Pancreas (tissue), 10 donors: ENCODE measurements around the gene PPP1R1B. TPM values are rescaled to one million over a fixed set of nuclear protein-coding genes. Genes with fewer than 3 reads are reported as not detected.

Source experiments
- ATAC-seq, 4 donors: fragments of 200-7000 bp; cut with Tn5 transposase; one replicate each; pipeline versions ENCODE4 v1.8.0 to v1.9.1; 2020; ENCODE audit warnings: mild to moderate bottlenecking in 4 of 4, moderate library complexity in 4 of 4
- DNase-seq, 6 donors: peaks; one replicate each; pipeline ENCODE4 v3.0.0-alpha.2; 2020
- FAIRE-seq: peaks from 2 replicates; lab custom pipeline; 2012; peaks lifted over from hg19 to GRCh38; lab: Jason Lieb, UNC
- H3K27ac ChIP-seq, 4 donors: fragments of 200-600 bp; sonication (generic); 1 replicate in 3 of 4; 2 replicates in 1 of 4; pipeline versions ENCODE4 v1.5.0 to v1.8.0; 2020
- H3K27me3 ChIP-seq, 4 donors: fragments of 200-600 bp; one replicate each; pipeline ENCODE4 v1.8.0; 2021
- H3K36me3 ChIP-seq, 3 donors: fragments of 200-600 bp; sonication (generic) in 1 of 3; one replicate each; pipeline versions ENCODE4 v1.5.0 to v1.8.0; 2020 to 2021
- H3K4me1 ChIP-seq, 3 donors: fragments of 200-600 bp; one replicate each; pipeline ENCODE4 v1.8.0; 2021
- H3K4me3 ChIP-seq, 4 donors: fragments of 200-600 bp; sonication (generic) in 2 of 4; one replicate each; pipeline versions ENCODE4 v1.5.0 to v1.8.0; 2020 to 2021
- H3K9me3 ChIP-seq, 4 donors: fragments of 200-600 bp; one replicate each; pipeline ENCODE4 v1.8.0; 2021
- WGBS, 2 donors: extraction: QIAGEN DNeasy Blood & Tissue Kit; methylation state at CpG; one replicate each; pipeline ENCODE4 v1.1.7; 2013; 5-methylcytosine and 5-hydroxymethylcytosine counted together
- intact Hi-C, 3 donors: fragments of 100-400 bp; cut with DNase I; formaldehyde crosslinking; loops; one replicate each; pipeline versions ENCODE4 v1.11.1 to v1.14.2; 2022
- polyA plus RNA-seq, 2 donors: library from polyadenylated mRNA; stranded (reverse); fragments of 200-250 nt; gene quantifications; one replicate each; pipeline ENCODE4 v1.2.3, GENCODE V29; 2013
- total RNA-seq, 6 donors: library from RNA; stranded (reverse); fragmentation: NEBNext Ultra II Directional in 4 of 6; extraction: Animal tissue kit (Norgen Biotek cat#: 25700) in 4 of 6; gene quantifications; one replicate each; pipeline versions ENCODE4 v1.2.1 to v1.2.4, GENCODE V29; 2021 to 2023
- TF ChIP-seq, protein P1 (sequence below), 4 donors: fragments of 200-600 bp; sonication (generic) in 3 of 4; IDR thresholded peaks; one replicate each; pipeline versions ENCODE4 v1.5.0 to v1.8.0; 2021; ENCODE audit warnings: antibody characterized with exemption in 4 of 4
- donor health status: healthy with polysubstance abuse.
- donor health status: DM: no; HTN: no; CAD: no; lungs with moderate emphysema.
- donor health status: DM: no; HTN: no; CAD: no.
- donor health status: control.
- donor health status: control.
- donor health status: Bipolar disorder and iron deficiency.
- donor health status: DM: yes; HTN: yes; CAD: no.
- donor health status: DM: no; HTN: no; CAD: no.
- donor health status: DM: no; HTN: no; CAD: no.
- donor health status: DM: yes; HTN: yes; CAD: no.

Gene PPP1R1B
- total and polyA plus RNA-seq, 8 donors: 42.8 to 201 (median 63.5) TPM

GRCh38 chr17:39614545-39615157 is 12.1 kb upstream of the PPP1R1B start:
- DNase-seq: no peak
- Histone ChIP-seq H3K36me3 (no peaks in the 10 kb centered on the region), H3K4me3 (no peak overlapping the region), H3K27me3 (no peaks in the 10 kb centered on the region), H3K9me3 (no peaks in the 10 kb centered on the region), H3K27ac (no peak overlapping the region), H3K4me1 (peaks cover 0 to 5% (median 0%) of the 10 kb centered on the region in 3 donors)
- whole genome bisulfite sequencing, 2 donors: 76 to 82% methylated on average over 3 of the region's 3 CpGs
- intact Hi-C loops: no loop called here
- ATAC-seq: no peak
- TF ChIP-seq, protein P1, sequence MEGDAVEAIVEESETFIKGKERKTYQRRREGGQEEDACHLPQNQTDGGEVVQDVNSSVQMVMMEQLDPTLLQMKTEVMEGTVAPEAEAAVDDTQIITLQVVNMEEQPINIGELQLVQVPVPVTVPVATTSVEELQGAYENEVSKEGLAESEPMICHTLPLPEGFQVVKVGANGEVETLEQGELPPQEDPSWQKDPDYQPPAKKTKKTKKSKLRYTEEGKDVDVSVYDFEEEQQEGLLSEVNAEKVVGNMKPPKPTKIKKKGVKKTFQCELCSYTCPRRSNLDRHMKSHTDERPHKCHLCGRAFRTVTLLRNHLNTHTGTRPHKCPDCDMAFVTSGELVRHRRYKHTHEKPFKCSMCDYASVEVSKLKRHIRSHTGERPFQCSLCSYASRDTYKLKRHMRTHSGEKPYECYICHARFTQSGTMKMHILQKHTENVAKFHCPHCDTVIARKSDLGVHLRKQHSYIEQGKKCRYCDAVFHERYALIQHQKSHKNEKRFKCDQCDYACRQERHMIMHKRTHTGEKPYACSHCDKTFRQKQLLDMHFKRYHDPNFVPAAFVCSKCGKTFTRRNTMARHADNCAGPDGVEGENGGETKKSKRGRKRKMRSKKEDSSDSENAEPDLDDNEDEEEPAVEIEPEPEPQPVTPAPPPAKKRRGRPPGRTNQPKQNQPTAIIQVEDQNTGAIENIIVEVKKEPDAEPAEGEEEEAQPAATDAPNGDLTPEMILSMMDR (IDR thresholded peaks at IDR 0.05): no peak
- no peak for FAIRE-seq

DNA sequence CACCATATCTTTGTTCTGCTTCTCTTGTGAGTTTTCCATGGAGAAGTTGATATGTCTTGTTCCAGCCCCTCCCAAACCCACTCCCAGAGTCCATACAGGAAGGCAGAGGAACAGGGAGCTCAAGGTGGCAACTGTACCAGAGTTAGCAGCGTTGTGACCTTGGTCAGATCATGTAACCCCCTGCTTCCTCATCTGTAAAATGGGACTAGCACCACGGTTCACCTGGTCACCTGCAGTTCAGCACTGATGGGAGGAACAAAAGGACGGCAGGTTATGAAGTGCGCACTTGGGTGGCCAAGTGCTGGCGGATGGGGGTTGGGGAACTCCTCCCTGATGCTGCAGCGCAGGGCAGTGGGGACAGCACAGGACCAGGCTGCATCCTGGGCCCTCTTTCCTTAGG is 11.3 kb upstream of the PPP1R1B start:
- H3K27me3 ChIP-seq: no peaks in the 10 kb centered on the region
- TF ChIP-seq, protein P1 (IDR thresholded peaks at IDR 0.05): no peak
- ATAC-seq (no peak), FAIRE-seq (no peak), DNase-seq (no peak)
- no peak overlapping the region for H3K4me3 ChIP-seq
- H3K9me3 ChIP-seq: no peaks in the 10 kb centered on the region
- no peak overlapping the region for H3K27ac ChIP-seq
- intact Hi-C loops: no loop called here
- H3K4me1 ChIP-seq: peaks cover 0 to 5% (median 0%) of the 10 kb centered on the region in 3 donors
- WGBS, 2 donors: 51 to 53% methylated on average over 6 of the region's 6 CpGs
- H3K36me3 ChIP-seq: no peaks in the 10 kb centered on the region

GRCh38 chr17:39617100-39617445 is 9.7 kb upstream of the PPP1R1B start:
- H3K27ac ChIP-seq: no peak overlapping the region
- TF ChIP-seq, protein P1 (IDR thresholded peaks at IDR 0.05): no peak
- DNase-seq: no peak
- peaks cover 0 to 5% (median 0%) of the 10 kb centered on the region in 3 donors for H3K4me1 ChIP-seq
- ATAC-seq: no peak
- no peaks in the 10 kb centered on the region for H3K36me3 ChIP-seq
- WGBS, 2 donors: 88 to 92% methylated on average over 3 of the region's 3 CpGs
- H3K9me3 ChIP-seq: no peaks in the 10 kb centered on the region
- FAIRE-seq: no peak
- intact Hi-C loops: no loop called here
- peak overlapping the region in 1 of 4 donors; percentile 39 for H3K4me3 ChIP-seq
- no peaks in the 10 kb centered on the region for H3K27me3 ChIP-seq

DNA sequence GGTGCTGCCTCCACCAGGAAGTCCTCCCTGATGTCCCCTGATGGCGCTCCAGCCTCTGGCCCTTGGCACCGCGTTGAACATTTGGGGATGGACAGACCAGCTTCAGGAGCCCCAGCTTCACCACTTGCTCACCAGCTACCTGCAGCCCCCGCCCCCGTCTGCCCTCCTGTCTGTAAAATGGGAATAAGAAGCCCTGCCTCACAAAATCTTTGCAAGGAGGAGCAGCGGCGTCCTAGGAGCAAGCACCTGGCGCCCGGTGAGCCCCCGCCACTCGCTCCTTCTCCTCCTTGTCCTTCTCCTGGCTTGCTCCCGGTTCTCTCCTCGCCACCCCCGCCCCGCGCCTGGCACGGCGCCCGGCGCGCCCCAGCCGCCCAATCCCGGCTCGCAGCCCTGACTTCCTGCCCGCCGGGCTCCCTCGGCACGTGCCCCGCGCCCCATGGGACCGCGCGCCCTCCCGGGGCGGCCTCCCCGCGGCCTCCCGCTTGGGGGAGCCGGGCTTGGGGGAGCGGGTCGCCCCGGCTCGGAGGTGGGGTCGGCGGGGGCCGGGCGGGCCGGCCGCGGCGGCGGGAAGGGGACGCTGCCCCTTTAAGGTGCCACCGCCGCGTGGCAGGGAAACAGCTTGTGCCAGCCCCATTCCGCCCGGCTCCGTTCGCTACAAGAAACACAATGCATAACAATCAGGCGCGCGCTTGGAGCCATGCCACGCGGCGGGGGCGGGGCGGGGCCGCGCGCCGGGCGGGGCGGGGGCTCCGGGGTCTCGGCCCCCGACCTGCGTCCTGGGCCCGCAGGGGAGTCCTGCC is 9.1 kb upstream of the PPP1R1B start:
- Histone ChIP-seq H3K27me3 (no peaks in the 10 kb centered on the region), H3K4me3 (peak overlapping the region; percentile 39 to 49 (median 44)), H3K4me1 (peaks cover 0 to 8% (median 0%) of the 10 kb centered on the region in 3 donors), H3K36me3 (no peaks in the 10 kb centered on the region), H3K27ac (peak overlapping the region in 2 of 4 donors; percentile 17 to 52), H3K9me3 (no peaks in the 10 kb centered on the region)
- no peak for FAIRE-seq
- intact Hi-C loops: no loop called here
- peak; percentile 75 to 93 (median 84) for DNase-seq
- TF ChIP-seq, protein P1 (IDR thresholded peaks at IDR 0.05): no peak
- WGBS, 2 donors: 1 to 2% methylated on average over 43 to 79 of the region's 79 CpGs
- peak; percentile 50 to 81 (median 67) for ATAC-seq
